Hematopoietic multipotent progenitor cell treated with erythropoietin and hydrocortisone succinate and interleukin-3 and kit ligand, for 4 days (in vitro differentiated cells): ENCODE measurements around the gene ABHD16A.
A peak's percentile ranks its signal among the peaks of the same experiment; 100 is the strongest.

Experiments used
- DNase-seq: peaks from one replicate; pipeline ENCODE4 v3.0.0-alpha.2; 2015

ABHD16A gene

GRCh38 chr6:31730631-31731086 is 27.5 kb upstream of the ABHD16A start:
- no peak for DNase-seq

- peak; percentile 96 for DNase-seq
Observed at GRCh38 chr6:31729979-31730630, 27.0 kb upstream of the ABHD16A start.

GRCh38 chr6:31729515-31729978 is 26.4 kb upstream of the ABHD16A start:
- DNase-seq: peak; percentile 94

GRCh38 chr6:31728767-31729514 is 25.8 kb upstream of the ABHD16A start, which contains the start of gene DDAH2:
Gene DDAH2 (minus strand): TSS chr6:31729299. CDS start chr6:31729161, 138 bp downstream.
- DNase-seq: no peak

- DNase-seq: no peak
Observed at GRCh38 chr6:31727717-31728671, 24.9 kb upstream of the ABHD16A start.

- peak; percentile 93 for DNase-seq
Observed at GRCh38 chr6:31727034-31727716, 24.1 kb upstream of the ABHD16A start.

- peak; percentile 74 for DNase-seq
Observed at GRCh38 chr6:31725502-31726350, 22.6 kb upstream of the ABHD16A start.

- DNase-seq: no peak
Observed at GRCh38 chr6:31723980-31724691, 21.0 kb upstream of the ABHD16A start.

- peak; percentile 86 for DNase-seq
Observed at GRCh38 chr6:31723245-31723979, 20.3 kb upstream of the ABHD16A start, which contains the start of gene MPIG6B. Gene MPIG6B (plus strand): TSS chr6:31723373. CDS start chr6:31723384, 11 bp downstream.

- no peak for DNase-seq
Observed at GRCh38 chr6:31722173-31722572, 19.0 kb upstream of the ABHD16A start.

- DNase-seq: no peak
Observed at GRCh38 chr6:31721351-31722020, 18.4 kb upstream of the ABHD16A start, which contains the start of gene LY6G6C. Gene LY6G6C (minus strand): TSS chr6:31721746. CDS start chr6:31721679, 67 bp downstream.

- DNase-seq: no peak
Observed at GRCh38 chr6:31720196-31720770, 17.2 kb upstream of the ABHD16A start.

- no peak for DNase-seq
Observed at GRCh38 chr6:31719001-31719400, 15.9 kb upstream of the ABHD16A start.

GRCh38 chr6:31718265-31718664 is 15.1 kb upstream of the ABHD16A start:
- no peak for DNase-seq

GRCh38 chr6:31717499-31718222 is 14.5 kb upstream of the ABHD16A start:
- DNase-seq: no peak

GRCh38 chr6:31715022-31715958 is 12.2 kb upstream of the ABHD16A start, which contains the start of gene LY6G6D:
Gene LY6G6D (plus strand): TSS chr6:31715348. CDS start chr6:31715356, 8 bp downstream.
- DNase-seq: no peak
